ENCODE data around the gene TIGD4.
A peak's percentile ranks its signal among the peaks of the same experiment; 100 is the strongest.

The TIGD4 gene

GRCh38 chr4:152785639-152786615, 6.4 kb upstream of the TIGD4 start:
- no peak for DNase-seq (ENCODE audit: low read depth, low spot score)
- TF ChIP-seq CTCF (IDR thresholded peaks at IDR 0.05; ENCODE audit: low read depth, low read length) = no peak
- H3K4me3 ChIP-seq (ENCODE audit: low read depth, low read length) = no peak overlapping the region
- in situ Hi-C loops (cut with HindIII; ENCODE audit: low sequenced_read_pairs) = no loop called here

- TF ChIP-seq CTCF (IDR thresholded peaks at IDR 0.05; ENCODE audit: low read depth, low read length) = peak; percentile 12
- in situ Hi-C loops (cut with HindIII; ENCODE audit: low sequenced_read_pairs) = no loop called here
- peak; percentile 24 for DNase-seq (ENCODE audit: low read depth, low spot score)
- H3K4me3 ChIP-seq (ENCODE audit: low read depth, low read length) = no peak overlapping the region
Observed at GRCh38 chr4:152784490-152785350, 5.2 kb upstream of the TIGD4 start.

GRCh38 chr4:152780267-152780778, 793 bp upstream of the TIGD4 start:
- H3K4me3 ChIP-seq (ENCODE audit: low read depth, low read length) = peak overlapping the region; percentile 97
- TF ChIP-seq CTCF (IDR thresholded peaks at IDR 0.05; ENCODE audit: low read depth, low read length) = no peak
- in situ Hi-C loops (cut with HindIII; ENCODE audit: low sequenced_read_pairs) = no loop called here
- DNase-seq (ENCODE audit: low read depth, low spot score) = no peak

GRCh38 chr4:152778656-152779512, 646 bp downstream of the TIGD4 start:
- TF ChIP-seq CTCF (IDR thresholded peaks at IDR 0.05; ENCODE audit: low read depth, low read length) = no peak
- in situ Hi-C loops (cut with HindIII; ENCODE audit: low sequenced_read_pairs) = no loop called here
- peak overlapping the region; percentile 97 for H3K4me3 ChIP-seq (ENCODE audit: low read depth, low read length)
- DNase-seq (ENCODE audit: low read depth, low spot score) = peak; percentile 25

GRCh38 chr4:152777488-152777887, 2.0 kb downstream of the TIGD4 start:
- H3K4me3 ChIP-seq (ENCODE audit: low read depth, low read length) = no peak overlapping the region
- in situ Hi-C loops (cut with HindIII; ENCODE audit: low sequenced_read_pairs) = no loop called here
- TF ChIP-seq CTCF (IDR thresholded peaks at IDR 0.05; ENCODE audit: low read depth, low read length) = no peak
- no peak for DNase-seq (ENCODE audit: low read depth, low spot score)
